HepG2 (cell line): ENCODE measurements around the gene CRK. TPM values are rescaled to one million over a fixed set of nuclear protein-coding genes. Genes with fewer than 3 reads are reported as not detected.
A peak's percentile ranks its signal among the peaks of the same experiment; 100 is the strongest.

Experiments
- AFF4 ChIP-seq: sonication (generic); formaldehyde crosslinking; IDR thresholded peaks from 2 replicates; pipeline ENCODE4 v1.4.0; 2020; ENCODE audit warnings: missing genetic modification reagents
- AGO1 ChIP-seq: fragments of 200-400 bp; formaldehyde crosslinking; IDR thresholded peaks from 2 replicates; pipeline ENCODE4 v1.6.1; 2017; ENCODE audit warnings: mild to moderate bottlenecking, low read depth, low read length, moderate library complexity; ENCODE audit not compliant: poor library complexity, severe bottlenecking
- HIC2 ChIP-seq: sonication (generic); formaldehyde crosslinking; IDR thresholded peaks from 2 replicates; pipeline ENCODE4 v1.9.0; 2022; ENCODE audit warnings: low read depth, missing genetic modification reagents
- HOXD1 ChIP-seq: sonication (generic); formaldehyde crosslinking; IDR thresholded peaks from 2 replicates; pipeline ENCODE4 v1.5.0; 2020; ENCODE audit warnings: missing genetic modification reagents
- MAFG ChIP-seq: sonication (generic); formaldehyde crosslinking; IDR thresholded peaks from 2 replicates; pipeline ENCODE4 v1.5.1; 2020; ENCODE audit warnings: mild to moderate bottlenecking, missing genetic modification reagents
- MEIS2 ChIP-seq: sonication (generic); formaldehyde crosslinking; IDR thresholded peaks from 2 replicates; pipeline ENCODE4 v1.9.0; 2021; ENCODE audit warnings: mild to moderate bottlenecking, missing genetic modification reagents
- SRF ChIP-seq: IDR thresholded peaks from 2 replicates; pipeline ENCODE4 v1.6.1; 2011; ENCODE audit warnings: mild to moderate bottlenecking, low read depth, low read length, moderate library complexity
- THRA ChIP-seq: sonication (generic); formaldehyde crosslinking; IDR thresholded peaks from 2 replicates; pipeline ENCODE4 v1.4.0; 2020; ENCODE audit warnings: missing genetic modification reagents, borderline replicate concordance
- ZBTB21 ChIP-seq: sonication (generic); formaldehyde crosslinking; IDR thresholded peaks from 2 replicates; pipeline ENCODE4 v1.4.0; 2020; ENCODE audit warnings: missing genetic modification reagents
- ZBTB26 ChIP-seq: IDR thresholded peaks from 2 replicates; pipeline ENCODE4 v1.6.1; 2016; ENCODE audit warnings: missing compliant biosample characterization, missing genetic modification reagents, borderline replicate concordance
- ZFP36L1 ChIP-seq: sonication (generic); formaldehyde crosslinking; IDR thresholded peaks from 2 replicates; pipeline ENCODE4 v1.8.0; 2022; ENCODE audit warnings: mild to moderate bottlenecking, missing genetic modification reagents, moderate library complexity
- ZFP37 ChIP-seq: sonication (generic); formaldehyde crosslinking; IDR thresholded peaks from 2 replicates; pipeline ENCODE4 v1.4.0; 2020; ENCODE audit warnings: missing genetic modification reagents, borderline replicate concordance
- ZFX ChIP-seq: sonication (generic); formaldehyde crosslinking; IDR thresholded peaks from 2 replicates; pipeline ENCODE4 v1.4.0; 2020; ENCODE audit warnings: mild to moderate bottlenecking, low read depth, missing genetic modification reagents, moderate library complexity
- ZNF10 ChIP-seq: sonication (generic); formaldehyde crosslinking; IDR thresholded peaks from 2 replicates; pipeline ENCODE4 v1.4.0; 2020; ENCODE audit warnings: mild to moderate bottlenecking, low read depth, missing genetic modification reagents, borderline replicate concordance
- ZNF121 ChIP-seq: sonication (generic); formaldehyde crosslinking; IDR thresholded peaks from 2 replicates; pipeline ENCODE4 v1.5.0; 2020; ENCODE audit warnings: mild to moderate bottlenecking, missing genetic modification reagents
- ZNF644 ChIP-seq: IDR thresholded peaks from 2 replicates; pipeline ENCODE4 v1.6.1; 2016; ENCODE audit warnings: low read depth
- polyA plus RNA-seq, 8 experiments: library from polyadenylated mRNA; depleted of rRNA in 3 of 8; stranded (reverse) in 7 of 8; unstranded in 1 of 8; fragments of >200 nt; fragmentation: Illumina TruSeq in 4 of 8; extraction: Trizol in 4 of 8; gene quantifications; 2 replicates each; pipeline versions ENCODE4 v1.2.1 to v1.2.3, GENCODE V29; 2011 to 2016; ENCODE audit warnings: low read depth in 4 of 8, missing spikeins in 1 of 8, mixed read lengths in 1 of 8; ENCODE audit not compliant: insufficient read depth in 1 of 8
- total RNA-seq, 5 experiments: library from RNA; depleted of rRNA; stranded (reverse); fragments of >200 nt; fragmentation: Illumina TruSeq; extraction: Trizol; gene quantifications; 2 replicates each; pipeline ENCODE4 v1.2.3, GENCODE V29; 2016; ENCODE audit warnings: low read depth in 1 of 5

The CRK gene
- total and polyA plus RNA-seq, 2 of the 13 experiments (the other 11 are each of a cell fraction or from before 2014, with no cell fraction given) = 47.4 to 54.2 TPM

GRCh38 chr17:1413281-1413791 lies 42.7 kb downstream of the CRK start (continued):
- TF ChIP-seq ZBTB26 (CRISPR knock-in tag) (no peak), ZFP37 (no peak), ZNF121 (CRISPR knock-in tag) (peak; percentile 54; the same call in 1 of the 2 replicates), MEIS2 (CRISPR knock-in tag) (peak; percentile 79), ZBTB21 (no peak), ZFX (CRISPR knock-in tag) (no peak), AFF4 (CRISPR knock-in tag) (no peak), HOXD1 (CRISPR knock-in tag) (no peak), HIC2 (CRISPR knock-in tag) (no peak), SRF (no peak), ZNF644 (CRISPR knock-in tag) (peak; percentile 60; the same call in 1 of the 2 replicates), THRA (0 out of 2 replicates have a peak, but pooled peaks have one; percentile 57), AGO1 (no peak), MAFG (no peak), ZNF10 (CRISPR knock-in tag) (no peak), ZFP36L1 (CRISPR knock-in tag) (no peak)
